Activated CD8-positive, alpha-beta T cell treated with anti-CD3 and anti-CD28 coated beads for 36 hours (primary cell): ENCODE data around the gene USF2. TPM values are rescaled to one million over a fixed set of nuclear protein-coding genes. Genes with fewer than 3 reads are reported as not detected.

Source experiments
- ATAC-seq: fragments of 200-7000 bp; cut with Tn5 transposase; one replicate; pipeline ENCODE4 v1.10.0; 2021; ENCODE audit warnings: mild to moderate bottlenecking, moderate library complexity
- CTCF ChIA-PET: fragments of 350-600 bp; sonication (Branson Sonifier 250); formaldehyde crosslinking; loops from one replicate; lab custom pipeline; 2021; ENCODE audit warnings: antibody characterized with exemption; lab: Charles Lee
- POLR2A ChIA-PET: fragments of 350-600 bp; sonication (Branson Sonifier 250); formaldehyde crosslinking; loops from one replicate; lab custom pipeline; 2021; ENCODE audit warnings: antibody characterized with exemption; lab: Charles Lee
- DNase-seq: peaks from one replicate; pipeline ENCODE4 v3.0.0-alpha.2; 2020
- H3K27ac Mint-ChIP-seq: one replicate; pipeline ENCODE4 v1.8.0; 2021; ENCODE audit warnings: mild to moderate bottlenecking, mixed read lengths
- H3K27me3 Mint-ChIP-seq: one replicate; pipeline ENCODE4 v1.8.0; 2021; ENCODE audit warnings: mixed read lengths
- H3K36me3 Mint-ChIP-seq: one replicate; pipeline ENCODE4 v1.8.0; 2021; ENCODE audit warnings: low read depth, mixed read lengths
- H3K4me1 Mint-ChIP-seq: one replicate; pipeline ENCODE4 v1.8.0; 2021; ENCODE audit warnings: low read depth, mixed read lengths
- H3K4me3 Mint-ChIP-seq: one replicate; pipeline ENCODE4 v1.8.0; 2021; ENCODE audit warnings: mild to moderate bottlenecking, moderate library complexity, mixed read lengths
- H3K9me3 Mint-ChIP-seq: one replicate; pipeline ENCODE4 v1.8.0; 2021; ENCODE audit warnings: mixed read lengths
- intact Hi-C: fragments of 100-400 bp; cut with micrococcal nuclease; formaldehyde crosslinking; loops from one replicate; pipeline ENCODE4 v1.10.0; 2022
- total RNA-seq, 2 experiments: library from RNA; stranded (reverse); gene quantifications; one replicate each; pipeline ENCODE4 v1.2.3, GENCODE V29; 2021
- TF ChIP-seq, protein P1 (sequence below): fragments of 200-600 bp; IDR thresholded peaks from one replicate; pipeline ENCODE4 v1.8.0; 2022; ENCODE audit warnings: antibody characterized with exemption, mild to moderate bottlenecking

The USF2 gene
- total RNA-seq, 2 experiments from 2014 or later = 111 to 115 TPM

DNA sequence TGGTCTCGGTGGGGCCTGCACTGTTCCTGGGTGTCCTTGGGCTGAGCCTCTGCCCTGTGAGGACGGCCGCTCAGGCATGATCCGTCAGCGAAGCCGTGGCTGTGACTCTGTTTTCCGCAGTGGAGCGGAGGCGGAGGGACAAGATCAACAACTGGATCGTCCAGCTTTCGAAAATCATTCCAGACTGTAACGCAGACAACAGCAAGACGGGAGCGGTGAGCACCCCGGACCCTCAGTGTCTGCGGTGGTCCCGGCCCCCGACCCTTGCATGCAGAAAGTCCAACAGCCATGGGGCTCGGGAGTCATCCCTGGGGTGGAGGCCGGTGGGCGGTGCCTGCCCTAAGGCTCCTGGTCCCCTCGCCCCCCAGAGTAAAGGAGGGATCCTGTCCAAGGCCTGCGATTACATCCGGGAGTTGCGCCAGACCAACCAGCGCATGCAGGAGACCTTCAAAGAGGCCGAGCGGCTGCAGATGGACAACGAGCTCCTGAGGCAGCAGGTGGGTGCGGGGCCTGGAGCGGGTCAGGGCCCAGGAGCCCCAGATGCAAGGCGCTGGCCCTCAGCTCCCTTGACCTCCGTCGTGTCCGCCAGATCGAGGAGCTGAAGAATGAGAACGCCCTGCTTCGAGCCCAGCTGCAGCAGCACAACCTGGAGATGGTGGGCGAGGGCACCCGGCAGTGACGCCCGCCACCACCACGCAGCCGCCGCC, 10.0 kb downstream of the USF2 start:
- no peak overlapping the region for H3K27ac Mint-ChIP-seq
- intact Hi-C loops = no loop called here
- peaks cover 14% of the 10 kb centered on the region for H3K27me3 Mint-ChIP-seq
- H3K4me3 Mint-ChIP-seq = no peak overlapping the region
- H3K9me3 Mint-ChIP-seq = no peaks in the 10 kb centered on the region
- ChIA-PET POLR2A (interaction anchor here (0.6 to 1.2 kb wide), 3 partner anchors 26 to 136 kb away, joined by 3 to 4 read pairs (median 3); no protein-coding TSS in a partner anchor), CTCF (interaction anchor here (0.8 kb wide), 1 partner anchor 137 kb away, joined by 3 read pairs; no protein-coding TSS in a partner anchor)
- peaks cover 8% of the 10 kb centered on the region for H3K36me3 Mint-ChIP-seq
- ATAC-seq = no peak
- H3K4me1 Mint-ChIP-seq = peaks cover 4% of the 10 kb centered on the region
- TF ChIP-seq, protein P1, sequence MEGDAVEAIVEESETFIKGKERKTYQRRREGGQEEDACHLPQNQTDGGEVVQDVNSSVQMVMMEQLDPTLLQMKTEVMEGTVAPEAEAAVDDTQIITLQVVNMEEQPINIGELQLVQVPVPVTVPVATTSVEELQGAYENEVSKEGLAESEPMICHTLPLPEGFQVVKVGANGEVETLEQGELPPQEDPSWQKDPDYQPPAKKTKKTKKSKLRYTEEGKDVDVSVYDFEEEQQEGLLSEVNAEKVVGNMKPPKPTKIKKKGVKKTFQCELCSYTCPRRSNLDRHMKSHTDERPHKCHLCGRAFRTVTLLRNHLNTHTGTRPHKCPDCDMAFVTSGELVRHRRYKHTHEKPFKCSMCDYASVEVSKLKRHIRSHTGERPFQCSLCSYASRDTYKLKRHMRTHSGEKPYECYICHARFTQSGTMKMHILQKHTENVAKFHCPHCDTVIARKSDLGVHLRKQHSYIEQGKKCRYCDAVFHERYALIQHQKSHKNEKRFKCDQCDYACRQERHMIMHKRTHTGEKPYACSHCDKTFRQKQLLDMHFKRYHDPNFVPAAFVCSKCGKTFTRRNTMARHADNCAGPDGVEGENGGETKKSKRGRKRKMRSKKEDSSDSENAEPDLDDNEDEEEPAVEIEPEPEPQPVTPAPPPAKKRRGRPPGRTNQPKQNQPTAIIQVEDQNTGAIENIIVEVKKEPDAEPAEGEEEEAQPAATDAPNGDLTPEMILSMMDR = no peak
- no peak for DNase-seq

DNA sequence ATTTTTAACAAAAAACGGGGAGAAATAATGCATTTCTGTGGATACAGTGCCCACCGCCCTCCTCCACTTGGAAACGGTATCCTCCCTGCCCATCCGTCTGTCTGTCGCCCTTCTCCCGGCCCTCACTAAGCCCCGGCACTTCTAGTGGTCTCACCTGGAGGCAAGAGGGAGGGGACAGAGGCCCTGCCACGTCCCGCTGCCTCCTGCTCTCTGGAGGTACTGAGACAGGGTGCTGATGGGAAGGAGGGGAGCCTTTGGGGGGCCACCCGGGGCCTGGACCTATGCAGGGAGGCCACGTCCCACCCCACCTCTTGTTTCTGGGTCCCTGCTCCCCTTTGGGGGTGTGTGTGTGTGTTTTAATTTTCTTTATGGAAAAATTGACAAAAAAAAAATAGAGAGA, 10.6 kb downstream of the USF2 start:
- no peak overlapping the region for H3K27ac Mint-ChIP-seq
- H3K27me3 Mint-ChIP-seq = peaks cover 16% of the 10 kb centered on the region
- peaks cover 4% of the 10 kb centered on the region for H3K4me1 Mint-ChIP-seq
- ATAC-seq (no peak), DNase-seq (no peak)
- H3K36me3 Mint-ChIP-seq = peaks cover 6% of the 10 kb centered on the region
- POLR2A ChIA-PET = interaction anchor here (1.0 to 1.1 kb wide), 2 partner anchors 9 to 137 kb away, joined by 3 to 5 read pairs; no protein-coding TSS in a partner anchor
- CTCF ChIA-PET = no interaction called here
- no peak overlapping the region for H3K4me3 Mint-ChIP-seq
- intact Hi-C loops = no loop called here
- TF ChIP-seq, protein P1 = no peak
- no peaks in the 10 kb centered on the region for H3K9me3 Mint-ChIP-seq

DNA sequence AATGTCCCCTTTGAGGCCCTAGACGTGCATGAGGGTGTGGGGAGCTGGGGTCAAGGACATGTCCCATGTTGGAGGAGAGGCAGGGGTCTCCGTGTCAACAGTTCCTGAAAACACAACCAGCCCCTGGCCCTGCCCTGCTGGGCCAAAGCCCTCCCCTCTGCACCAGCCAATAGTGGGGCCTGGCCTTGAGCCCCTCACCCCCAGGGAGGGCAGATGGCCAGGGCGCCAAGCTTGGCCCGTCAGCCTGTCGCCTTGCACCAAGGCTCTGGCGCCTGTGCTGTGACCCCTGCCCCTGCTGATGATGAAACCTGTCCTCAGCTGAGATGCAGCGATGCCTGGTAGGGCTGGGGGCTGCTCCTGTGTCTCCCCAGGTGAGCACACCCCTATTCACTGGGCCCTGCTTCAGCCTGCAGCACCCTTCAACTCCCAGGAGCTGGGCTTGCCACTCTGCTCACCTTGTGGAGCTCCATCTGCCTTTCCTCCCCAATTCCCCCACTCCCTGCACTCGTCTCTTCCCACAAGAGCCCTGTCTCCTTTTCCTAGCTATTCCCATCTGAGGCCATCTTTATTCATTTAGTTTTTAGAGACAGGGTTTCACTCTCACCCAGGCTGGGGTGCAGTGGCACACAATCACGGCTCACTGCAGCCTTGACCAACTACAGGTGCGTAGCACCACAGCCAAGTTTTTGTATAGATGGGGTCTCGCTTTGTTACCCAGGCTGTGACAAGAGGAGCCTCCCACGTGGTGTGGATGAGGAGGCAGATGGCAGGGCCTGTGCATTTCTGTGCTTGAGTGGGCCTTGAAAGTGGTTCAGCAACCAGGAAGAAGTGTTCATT, 11.4 kb downstream of the USF2 start:
- ATAC-seq (no peak), DNase-seq (no peak)
- Mint-ChIP-seq H3K4me1 (peaks cover 4% of the 10 kb centered on the region), H3K9me3 (no peaks in the 10 kb centered on the region), H3K4me3 (no peak overlapping the region), H3K36me3 (peaks cover 6% of the 10 kb centered on the region), H3K27ac (no peak overlapping the region), H3K27me3 (peaks cover 16% of the 10 kb centered on the region)
- CTCF ChIA-PET = no interaction called here
- TF ChIP-seq, protein P1 = no peak
- POLR2A ChIA-PET = interaction anchor here (1.0 to 1.3 kb wide), 2 partner anchors 10 to 49 kb away, joined by 5 read pairs; partner anchors contain the start of gene CD22
- intact Hi-C loops = no loop called here

DNA sequence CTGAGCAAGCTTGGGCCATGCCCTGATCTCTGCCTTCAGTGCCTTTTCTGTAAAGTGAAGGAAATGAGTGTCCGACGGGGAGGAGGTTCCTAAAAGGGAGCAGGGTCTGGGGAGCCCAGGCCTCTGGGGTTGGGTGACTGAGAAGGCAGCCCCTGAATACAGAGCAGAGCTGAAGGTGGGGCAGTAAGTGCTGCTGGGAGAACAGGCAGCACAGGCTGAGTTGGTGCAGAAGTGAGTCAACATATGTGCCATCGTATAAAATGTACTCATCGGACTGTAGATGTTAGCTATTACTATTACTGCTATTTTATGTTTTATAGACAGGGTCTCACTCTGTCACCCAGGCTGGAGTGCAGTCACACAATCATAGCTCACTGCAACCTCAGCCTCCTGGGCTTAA, 12.5 kb downstream of the USF2 start:
- ChIA-PET CTCF (no interaction called here), POLR2A (interaction anchor here (1.1 to 1.6 kb wide), 3 partner anchors 9 to 48 kb away, joined by 3 to 5 read pairs (median 3); partner anchors contain the start of gene CD22)
- intact Hi-C loops = no loop called here
- no peaks in the 10 kb centered on the region for H3K9me3 Mint-ChIP-seq
- peaks cover 2% of the 10 kb centered on the region for H3K4me1 Mint-ChIP-seq
- no peak overlapping the region for H3K27ac Mint-ChIP-seq
- ATAC-seq (peak; percentile 25), DNase-seq (no peak)
- TF ChIP-seq, protein P1 = no peak
- peaks cover 16% of the 10 kb centered on the region for H3K27me3 Mint-ChIP-seq
- H3K4me3 Mint-ChIP-seq = no peak overlapping the region
- no peaks in the 10 kb centered on the region for H3K36me3 Mint-ChIP-seq
